ENCODE measurements around the gene THRAP3. TPM values are rescaled to one million over a fixed set of nuclear protein-coding genes. Genes with fewer than 3 reads are reported as not detected.

Gene THRAP3
- total RNA-seq, 1 experiment from 2014 or later: 133 TPM

GRCh38 chr1:36258960-36259344 lies 34.7 kb downstream of the THRAP3 start:
- no TSS peak for BruUV-seq (replicated peaks)
- Histone ChIP-seq H3K27me3 (replicated peaks; ENCODE audit: insufficient read depth, low read depth, low read length, poor library complexity) (no peaks in the 10 kb centered on the region), H3K9me3 (ENCODE audit: low read depth, low read length, poor library complexity, severe bottlenecking) (no peaks in the 10 kb centered on the region), H3K4me1 (ENCODE audit: insufficient read depth, low read length, poor library complexity, severe bottlenecking) (peaks cover 27% of the 10 kb centered on the region), H3K36me3 (ENCODE audit: insufficient read depth, low read length, poor library complexity, severe bottlenecking) (peaks cover 15% of the 10 kb centered on the region), H3K27ac (ENCODE audit: low read depth, low read length, poor library complexity, severe bottlenecking) (no peak overlapping the region), H3K4me3 (ENCODE audit: low read depth, low read length, poor library complexity, severe bottlenecking) (no peak overlapping the region)
- DNase-seq (ENCODE audit: low spot score): no peak
- intact Hi-C loops (cut with micrococcal nuclease; ENCODE audit: unreplicated experiment): no loop called here
- ChIA-PET CTCF (no interaction called here), POLR2A (ENCODE audit: low non-redundant PET) (no interaction called here)
- TF ChIP-seq EZH2 (IDR thresholded peaks at IDR 0.05; ENCODE audit: borderline replicate concordance, low read depth, low read length, poor library complexity, severe bottlenecking): no peak
- no peak for TF ChIP-seq CTCF (conservative IDR thresholded peaks at IDR 0.05; ENCODE audit: low read depth, low read length)

DNA sequence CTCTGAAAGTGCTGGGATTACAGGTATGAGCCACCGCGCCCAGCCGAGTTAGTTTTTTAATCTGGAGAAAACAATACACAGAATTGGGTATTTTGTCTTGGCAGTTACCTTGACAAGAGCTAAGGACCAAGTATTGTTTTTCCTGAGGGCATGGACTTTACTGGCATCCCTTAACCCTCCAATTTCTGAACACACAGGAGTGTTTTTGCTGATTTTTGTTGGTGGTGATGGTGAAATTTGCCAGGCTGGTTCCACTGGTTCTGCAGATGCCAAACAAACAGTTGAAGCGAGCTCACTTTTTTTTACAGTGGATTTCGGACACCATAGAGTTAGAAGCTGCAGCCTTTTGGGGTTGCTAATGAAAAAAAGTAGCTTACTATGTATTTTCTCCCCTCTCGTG lies 44.7 kb downstream of the THRAP3 start:
- CTCF ChIA-PET: no interaction called here
- TF ChIP-seq EZH2 (IDR thresholded peaks at IDR 0.05; ENCODE audit: borderline replicate concordance, low read depth, low read length, poor library complexity, severe bottlenecking) (no peak), CTCF (conservative IDR thresholded peaks at IDR 0.05; ENCODE audit: low read depth, low read length) (no peak)
- H3K27me3 ChIP-seq (replicated peaks; ENCODE audit: insufficient read depth, low read depth, low read length, poor library complexity): no peaks in the 10 kb centered on the region
- H3K27ac ChIP-seq (ENCODE audit: low read depth, low read length, poor library complexity, severe bottlenecking): no peak overlapping the region
- DNase-seq (ENCODE audit: low spot score): no peak
- peaks cover 29% of the 10 kb centered on the region for H3K36me3 ChIP-seq (ENCODE audit: insufficient read depth, low read length, poor library complexity, severe bottlenecking)
- no peak overlapping the region for H3K4me3 ChIP-seq (ENCODE audit: low read depth, low read length, poor library complexity, severe bottlenecking)
- BruUV-seq (replicated peaks): no TSS peak
- intact Hi-C loops (cut with micrococcal nuclease; ENCODE audit: unreplicated experiment): no loop called here
- H3K9me3 ChIP-seq (ENCODE audit: low read depth, low read length, poor library complexity, severe bottlenecking): no peaks in the 10 kb centered on the region
- peaks cover 10% of the 10 kb centered on the region for H3K4me1 ChIP-seq (ENCODE audit: insufficient read depth, low read length, poor library complexity, severe bottlenecking)
- POLR2A ChIA-PET (ENCODE audit: low non-redundant PET): no interaction called here

GRCh38 chr1:36269408-36269838 lies 45.2 kb downstream of the THRAP3 start:
- BruUV-seq (replicated peaks): no TSS peak
- no peak overlapping the region for H3K4me3 ChIP-seq (ENCODE audit: low read depth, low read length, poor library complexity, severe bottlenecking)
- no peak overlapping the region for H3K27ac ChIP-seq (ENCODE audit: low read depth, low read length, poor library complexity, severe bottlenecking)
- TF ChIP-seq CTCF (conservative IDR thresholded peaks at IDR 0.05; ENCODE audit: low read depth, low read length): no peak
- TF ChIP-seq EZH2 (IDR thresholded peaks at IDR 0.05; ENCODE audit: borderline replicate concordance, low read depth, low read length, poor library complexity, severe bottlenecking): no peak
- H3K4me1 ChIP-seq (ENCODE audit: insufficient read depth, low read length, poor library complexity, severe bottlenecking): peaks cover 10% of the 10 kb centered on the region
- H3K36me3 ChIP-seq (ENCODE audit: insufficient read depth, low read length, poor library complexity, severe bottlenecking): peaks cover 34% of the 10 kb centered on the region
- ChIA-PET CTCF (no interaction called here), POLR2A (ENCODE audit: low non-redundant PET) (no interaction called here)
- intact Hi-C loops (cut with micrococcal nuclease; ENCODE audit: unreplicated experiment): no loop called here
- H3K27me3 ChIP-seq (replicated peaks; ENCODE audit: insufficient read depth, low read depth, low read length, poor library complexity): no peaks in the 10 kb centered on the region
- DNase-seq (ENCODE audit: low spot score): no peak
- no peaks in the 10 kb centered on the region for H3K9me3 ChIP-seq (ENCODE audit: low read depth, low read length, poor library complexity, severe bottlenecking)
